Prostate gland (tissue), 2 donors: ENCODE results near the gene SMIM24. TPM values are rescaled to one million over a fixed set of nuclear protein-coding genes. Genes with fewer than 3 reads are reported as not detected.
A peak's percentile ranks its signal among the peaks of the same experiment; 100 is the strongest.

Source experiments
- DNase-seq: peaks from one replicate; pipeline ENCODE4 v3.0.0-alpha.2; 2019; ENCODE audit warnings: low spot score
- H3K27ac ChIP-seq, 2 donors: fragments of 200-600 bp; sonication (generic); 2 replicates each; pipeline ENCODE4 v1.5.1; 2017 to 2019
- H3K27me3 ChIP-seq: fragments of 200-600 bp; sonication (generic); replicated peaks from 2 replicates; pipeline ENCODE4 v1.5.1; 2019; ENCODE audit not compliant: insufficient read depth
- H3K36me3 ChIP-seq, 2 donors: fragments of 200-600 bp; sonication (generic); 1 replicate in 1 of 2; 2 replicates in 1 of 2; pipeline versions ENCODE4 v1.5.1 to v1.8.1; 2017 to 2019
- H3K4me1 ChIP-seq: fragments of 200-600 bp; sonication (generic); replicated peaks from 2 replicates; pipeline ENCODE4 v1.5.1; 2019
- H3K4me3 ChIP-seq, 2 donors: fragments of 200-600 bp; sonication (generic); 2 replicates each; pipeline ENCODE4 v1.5.1; 2017 to 2019
- H3K9me3 ChIP-seq: fragments of 200-600 bp; sonication (generic); 2 replicates; pipeline ENCODE4 v1.5.1; 2017
- CTCF ChIP-seq, 4 experiments: fragments of 200-600 bp in 2 of 4; fragments of 450-650 bp in 2 of 4; sonication (generic) in 2 of 4; IDR thresholded peaks; 1 replicate in 3 of 4; 2 replicates in 1 of 4; pipeline ENCODE4 v1.5.1; 2016 to 2019; ENCODE audit warnings: antibody characterized with exemption in 4 of 4, mild to moderate bottlenecking in 2 of 4, moderate library complexity in 2 of 4
- POLR2A ChIP-seq: fragments of 450-650 bp; IDR thresholded peaks from one replicate; pipeline ENCODE4 v1.6.1; 2016; ENCODE audit warnings: antibody characterized with exemption, mild to moderate bottlenecking
- POLR2AphosphoS5 ChIP-seq: sonication (generic); formaldehyde crosslinking; IDR thresholded peaks from one replicate; pipeline ENCODE4 v1.6.1; 2017; ENCODE audit warnings: antibody characterized with exemption
- WGBS: methylation state at CpG from one replicate; pipeline ENCODE4 v1.1.5; 2018; 5-methylcytosine and 5-hydroxymethylcytosine counted together
- intact Hi-C: fragments of 100-400 bp; cut with DNase I; formaldehyde crosslinking; loops from one replicate; pipeline ENCODE4 v1.14.2; 2022
- total RNA-seq, 2 donors: library from RNA; depleted of rRNA; stranded (reverse); fragments of >200 nt; gene quantifications; one replicate each; pipeline ENCODE4 v1.1.0, GENCODE V29; 2016

Gene SMIM24
- total RNA-seq, 2 donors from 2014 or later, result 0.32 to 1.6 TPM

- TF ChIP-seq CTCF (IDR thresholded peaks at IDR 0.05) (no peak), POLR2AphosphoS5 (no peak), POLR2A (no peak)
- no peak for DNase-seq
- Histone ChIP-seq H3K36me3 (peaks cover 4 to 7% of the 10 kb centered on the region in 2 donors), H3K4me3 (no peak overlapping the region), H3K27me3 (no peaks in the 10 kb centered on the region), H3K4me1 (no peaks in the 10 kb centered on the region), H3K9me3 (no peaks in the 10 kb centered on the region), H3K27ac (no peak overlapping the region)
- intact Hi-C loops, result no loop called here
- 95% methylated on average over 14 of the region's 14 CpGs for whole genome bisulfite sequencing
Observed at GRCh38 chr19:3493651-3494050, 13.3 kb upstream of the SMIM24 start.

GRCh38 chr19:3492919-3493318 lies 12.6 kb upstream of the SMIM24 start:
- peaks cover 4 to 7% of the 10 kb centered on the region in 2 donors for H3K36me3 ChIP-seq
- no peaks in the 10 kb centered on the region for H3K9me3 ChIP-seq
- H3K4me3 ChIP-seq, result no peak overlapping the region
- no peaks in the 10 kb centered on the region for H3K4me1 ChIP-seq
- no peak overlapping the region for H3K27ac ChIP-seq
- 95% methylated on average over 16 of the region's 16 CpGs for WGBS
- H3K27me3 ChIP-seq, result no peaks in the 10 kb centered on the region
- intact Hi-C loops, result no loop called here
- no peak for TF ChIP-seq POLR2AphosphoS5
- no peak for TF ChIP-seq CTCF (IDR thresholded peaks at IDR 0.05)
- no peak for TF ChIP-seq POLR2A
- no peak for DNase-seq

GRCh38 chr19:3492131-3492839 lies 12.0 kb upstream of the SMIM24 start:
- TF ChIP-seq CTCF (IDR thresholded peaks at IDR 0.05) (no peak), POLR2A (no peak), POLR2AphosphoS5 (no peak)
- no peaks in the 10 kb centered on the region for H3K27me3 ChIP-seq
- intact Hi-C loops, result no loop called here
- no peak for DNase-seq
- H3K27ac ChIP-seq, result no peak overlapping the region
- WGBS, result 94% methylated on average over 45 of the region's 45 CpGs
- no peak overlapping the region for H3K4me3 ChIP-seq
- H3K9me3 ChIP-seq, result no peaks in the 10 kb centered on the region
- peaks cover 4 to 7% of the 10 kb centered on the region in 2 donors for H3K36me3 ChIP-seq
- H3K4me1 ChIP-seq, result no peaks in the 10 kb centered on the region

- H3K4me1 ChIP-seq, result no peaks in the 10 kb centered on the region
- no peak overlapping the region for H3K4me3 ChIP-seq
- DNase-seq, result no peak
- WGBS, result 90% methylated on average over 53 of the region's 55 CpGs
- no peaks in the 10 kb centered on the region for H3K27me3 ChIP-seq
- no peaks in the 10 kb centered on the region for H3K9me3 ChIP-seq
- peaks cover 4 to 7% of the 10 kb centered on the region in 2 donors for H3K36me3 ChIP-seq
- H3K27ac ChIP-seq, result no peak overlapping the region
- intact Hi-C loops, result no loop called here
- no peak for TF ChIP-seq POLR2AphosphoS5
- no peak for TF ChIP-seq POLR2A
- no peak for TF ChIP-seq CTCF (IDR thresholded peaks at IDR 0.05)
Observed at GRCh38 chr19:3491396-3492119, 11.2 kb upstream of the SMIM24 start.

- whole genome bisulfite sequencing, result 49% methylated on average over 26 of the region's 33 CpGs
- DNase-seq, result peak; percentile 40
- Histone ChIP-seq H3K4me3 (peak within 1 kb of the TSS; percentile 15 to 17), H3K4me1 (no peaks in the 10 kb centered on the region), H3K36me3 (no peaks in the 10 kb centered on the region), H3K9me3 (no peaks in the 10 kb centered on the region), H3K27me3 (no peaks in the 10 kb centered on the region), H3K27ac (peak within 1 kb of the TSS; percentile 36 to 49)
- no peak for TF ChIP-seq POLR2AphosphoS5
- TF ChIP-seq CTCF (IDR thresholded peaks at IDR 0.05), result no peak
- TF ChIP-seq POLR2A, result no peak
- intact Hi-C loops, result no loop called here
Observed at GRCh38 chr19:3483226-3483628, 2.9 kb upstream of the SMIM24 start, which contains the start of gene SMIM44. SMIM44 (minus strand) TSS chr19:3483441; CDS start chr19:3483403, 38 bp downstream.
